Lower leg skin (tissue), 3 donors: ENCODE data around the gene RNF213.

Source experiments
- POLR2A ChIP-seq, 2 donors: fragments of 450-650 bp; IDR thresholded peaks; one replicate each; pipeline ENCODE4 v1.6.1; 2016 to 2017; ENCODE audit warnings: antibody characterized with exemption in 2 of 2, mild to moderate bottlenecking in 1 of 2, moderate library complexity in 1 of 2
- TF ChIP-seq, protein P1 (sequence below), 3 donors: fragments of 450-650 bp; IDR thresholded peaks; one replicate each; pipeline ENCODE4 v1.5.1; 2016; ENCODE audit warnings: antibody characterized with exemption in 3 of 3, mild to moderate bottlenecking in 3 of 3, moderate library complexity in 2 of 3

DNA sequence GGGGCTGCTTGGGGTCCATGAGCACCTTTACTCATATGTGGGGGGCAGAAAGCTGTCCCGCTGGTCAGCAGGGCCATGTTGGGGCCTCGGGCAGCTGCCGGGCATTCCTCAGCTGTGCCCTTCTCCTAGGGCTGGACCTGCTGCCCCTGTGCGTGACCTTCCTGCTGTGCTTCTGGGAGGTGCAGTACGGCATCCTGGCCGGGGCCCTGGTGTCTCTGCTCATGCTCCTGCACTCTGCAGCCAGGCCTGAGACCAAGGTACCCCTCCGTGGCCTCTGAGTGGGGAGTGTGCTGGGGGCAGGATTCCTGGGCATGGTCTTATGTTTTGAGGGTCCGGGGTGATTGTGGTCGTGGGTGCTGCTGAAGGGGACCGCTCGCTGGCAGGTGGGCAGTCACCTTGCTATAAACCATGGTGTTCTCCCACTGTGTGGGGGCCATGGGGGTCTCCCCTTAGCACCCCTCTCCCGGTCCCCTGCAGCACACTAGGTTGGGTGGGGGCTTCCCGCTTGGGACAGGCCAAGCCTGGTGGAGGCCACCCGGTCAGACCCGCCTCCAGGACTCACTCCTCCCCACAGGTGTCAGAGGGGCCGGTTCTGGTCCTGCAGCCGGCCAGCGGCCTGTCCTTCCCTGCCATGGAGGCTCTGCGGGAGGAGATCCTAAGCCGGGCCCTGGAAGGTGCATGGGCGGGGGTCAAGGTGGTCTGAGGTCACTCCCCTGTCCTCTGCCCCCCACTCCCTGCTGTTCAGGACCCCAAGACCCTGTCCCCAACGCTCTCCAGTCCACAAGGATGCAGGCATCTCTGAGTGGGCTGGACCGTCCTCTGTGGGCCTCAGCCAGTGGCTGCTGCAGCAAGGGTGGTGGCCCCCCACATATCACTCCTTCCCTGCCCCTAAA lies 12.4 kb upstream of the RNF213 start:
- TF ChIP-seq POLR2A (IDR thresholded peaks at IDR 0.05), result no peak
- TF ChIP-seq, protein P1, sequence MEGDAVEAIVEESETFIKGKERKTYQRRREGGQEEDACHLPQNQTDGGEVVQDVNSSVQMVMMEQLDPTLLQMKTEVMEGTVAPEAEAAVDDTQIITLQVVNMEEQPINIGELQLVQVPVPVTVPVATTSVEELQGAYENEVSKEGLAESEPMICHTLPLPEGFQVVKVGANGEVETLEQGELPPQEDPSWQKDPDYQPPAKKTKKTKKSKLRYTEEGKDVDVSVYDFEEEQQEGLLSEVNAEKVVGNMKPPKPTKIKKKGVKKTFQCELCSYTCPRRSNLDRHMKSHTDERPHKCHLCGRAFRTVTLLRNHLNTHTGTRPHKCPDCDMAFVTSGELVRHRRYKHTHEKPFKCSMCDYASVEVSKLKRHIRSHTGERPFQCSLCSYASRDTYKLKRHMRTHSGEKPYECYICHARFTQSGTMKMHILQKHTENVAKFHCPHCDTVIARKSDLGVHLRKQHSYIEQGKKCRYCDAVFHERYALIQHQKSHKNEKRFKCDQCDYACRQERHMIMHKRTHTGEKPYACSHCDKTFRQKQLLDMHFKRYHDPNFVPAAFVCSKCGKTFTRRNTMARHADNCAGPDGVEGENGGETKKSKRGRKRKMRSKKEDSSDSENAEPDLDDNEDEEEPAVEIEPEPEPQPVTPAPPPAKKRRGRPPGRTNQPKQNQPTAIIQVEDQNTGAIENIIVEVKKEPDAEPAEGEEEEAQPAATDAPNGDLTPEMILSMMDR (IDR thresholded peaks at IDR 0.05), result no peak
